ENCODE results near the gene BRI3BP.

DNA sequence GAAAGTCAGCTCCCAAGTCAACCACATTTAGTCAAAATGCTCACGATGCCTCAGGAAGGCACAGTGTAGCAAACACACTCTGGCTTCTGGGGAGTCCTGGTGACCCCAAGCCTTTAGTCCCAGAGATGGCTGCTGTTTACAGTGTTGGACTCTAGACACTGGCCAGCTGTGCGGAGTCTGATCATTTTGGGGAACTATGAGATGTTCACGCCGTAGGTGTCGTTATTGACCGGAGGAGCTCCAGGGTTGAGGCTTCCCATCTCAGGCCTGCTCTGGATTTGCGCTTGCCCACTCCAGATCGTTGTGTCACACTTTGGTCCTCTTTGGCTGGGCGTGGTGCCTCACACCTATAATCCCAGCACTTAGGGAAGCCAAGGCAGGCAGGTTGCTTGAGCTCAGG is 27.7 kb downstream of the BRI3BP start:
- TF ChIP-seq, protein P1, sequence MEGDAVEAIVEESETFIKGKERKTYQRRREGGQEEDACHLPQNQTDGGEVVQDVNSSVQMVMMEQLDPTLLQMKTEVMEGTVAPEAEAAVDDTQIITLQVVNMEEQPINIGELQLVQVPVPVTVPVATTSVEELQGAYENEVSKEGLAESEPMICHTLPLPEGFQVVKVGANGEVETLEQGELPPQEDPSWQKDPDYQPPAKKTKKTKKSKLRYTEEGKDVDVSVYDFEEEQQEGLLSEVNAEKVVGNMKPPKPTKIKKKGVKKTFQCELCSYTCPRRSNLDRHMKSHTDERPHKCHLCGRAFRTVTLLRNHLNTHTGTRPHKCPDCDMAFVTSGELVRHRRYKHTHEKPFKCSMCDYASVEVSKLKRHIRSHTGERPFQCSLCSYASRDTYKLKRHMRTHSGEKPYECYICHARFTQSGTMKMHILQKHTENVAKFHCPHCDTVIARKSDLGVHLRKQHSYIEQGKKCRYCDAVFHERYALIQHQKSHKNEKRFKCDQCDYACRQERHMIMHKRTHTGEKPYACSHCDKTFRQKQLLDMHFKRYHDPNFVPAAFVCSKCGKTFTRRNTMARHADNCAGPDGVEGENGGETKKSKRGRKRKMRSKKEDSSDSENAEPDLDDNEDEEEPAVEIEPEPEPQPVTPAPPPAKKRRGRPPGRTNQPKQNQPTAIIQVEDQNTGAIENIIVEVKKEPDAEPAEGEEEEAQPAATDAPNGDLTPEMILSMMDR (IDR thresholded peaks at IDR 0.05; ENCODE audit: insufficient read depth, low read depth, low read length), result no peak
- no peak for TF ChIP-seq EZH2 (IDR thresholded peaks at IDR 0.05; ENCODE audit: insufficient read depth, low read length)
